Articular chondrocyte of knee joint (primary cell): ENCODE results near the gene GCC1. TPM values are rescaled to one million over a fixed set of nuclear protein-coding genes. Genes with fewer than 3 reads are reported as not detected.

Experiments used
- total RNA-seq: library from RNA; depleted of rRNA; stranded (reverse); fragments of >200 nt; gene quantifications from 2 replicates; pipeline ENCODE4 v1.2.3, GENCODE V29; 2012

GCC1 gene
- total RNA-seq, result 19.2 and 22.3 TPM in 2 replicates

DNA sequence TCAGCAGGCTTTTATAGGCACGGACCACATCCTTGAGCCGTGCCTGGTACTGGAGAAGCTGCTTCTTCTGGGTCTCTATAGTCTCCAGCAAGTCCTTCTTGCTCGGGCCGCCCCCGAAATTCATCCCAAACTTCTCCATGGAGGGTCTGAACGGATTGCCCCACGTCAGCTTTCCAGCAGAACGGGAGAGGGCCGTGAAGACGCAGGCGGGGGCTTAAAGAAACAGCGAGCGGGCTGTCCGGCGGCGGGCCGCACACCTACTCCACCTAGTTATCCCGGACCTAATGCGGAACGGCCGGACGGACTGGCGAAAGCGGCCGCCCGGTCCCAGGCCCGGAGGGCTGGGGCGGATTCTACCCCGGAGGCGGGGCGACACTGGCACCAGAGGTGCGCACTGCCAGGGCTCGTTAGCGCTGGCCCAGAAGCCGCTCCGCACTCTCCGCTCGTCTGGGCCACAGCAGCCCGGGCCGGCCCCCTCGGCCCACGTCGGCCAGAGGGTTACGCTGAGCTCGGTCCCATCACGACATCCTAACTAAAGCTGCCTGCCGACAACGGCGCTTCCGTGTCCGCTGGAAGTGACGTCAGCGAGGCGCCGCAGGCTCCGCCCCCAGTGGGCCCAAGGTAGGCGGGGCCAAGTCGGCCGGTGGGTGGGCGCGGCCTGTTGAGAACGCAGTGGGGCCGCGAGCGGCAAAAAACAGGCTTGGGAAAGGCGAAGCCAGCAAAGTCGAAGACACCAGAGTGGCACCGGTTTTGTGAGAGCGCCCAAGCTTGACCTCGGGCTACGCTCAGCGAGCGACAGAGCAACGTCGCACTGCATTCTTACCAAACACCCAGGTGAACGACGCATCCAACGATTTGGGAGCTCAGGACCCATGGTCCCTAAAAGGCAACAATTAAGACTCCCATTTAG lies at the start of gene GCC1:
TSS of gene GCC1 (minus strand) at position 553 of the 910 bp plus-strand sequence. CDS start at position 139, 414 bp downstream.

GRCh38 chr7:127618042-127618441 lies 32.6 kb upstream of the GCC1 start, which contains the start of gene PAX4:
Gene PAX4, minus strand, starts transcription at chr7:127618142. Its CDS starts 2,214 bp downstream, at chr7:127615928.

DNA sequence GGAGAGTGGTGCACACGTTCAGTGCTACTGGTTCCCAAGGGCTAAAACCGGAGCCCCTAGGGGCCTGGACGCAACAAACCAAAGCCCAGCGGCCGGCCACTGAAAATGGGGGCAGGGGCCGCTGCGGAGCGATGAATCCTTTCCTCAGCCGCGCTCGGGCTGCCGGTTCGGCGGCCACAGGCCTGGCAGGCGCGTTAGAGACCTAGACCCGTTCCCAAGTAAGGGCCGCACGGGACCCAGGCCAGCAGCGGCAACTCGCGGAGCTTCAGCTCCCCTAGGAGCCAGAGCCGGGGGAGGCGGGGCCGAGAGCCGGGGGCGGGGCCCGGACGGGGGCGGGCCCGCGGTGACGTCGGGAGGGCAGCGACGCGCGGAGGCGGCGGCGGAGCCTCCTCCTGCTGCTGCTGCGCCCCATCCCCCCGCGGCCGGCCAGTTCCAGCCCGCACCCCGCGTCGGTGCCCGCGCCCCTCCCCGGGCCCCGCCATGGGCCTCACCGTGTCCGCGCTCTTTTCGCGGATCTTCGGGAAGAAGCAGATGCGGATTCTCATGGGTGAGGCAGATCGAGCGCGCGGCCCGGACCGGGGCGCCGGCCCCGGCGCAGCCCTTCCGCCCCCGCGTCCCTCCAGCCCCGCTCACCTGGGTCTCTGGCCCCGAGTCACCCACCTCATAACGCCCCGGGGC lies 2.8 kb upstream of the GCC1 start, which contains the start of gene ARF5:
TSS of gene ARF5 (plus strand) at position 393 of the 678 bp plus-strand sequence. CDS start at position 481, 88 bp downstream.

Other genes with a start within 250 kb of the GCC1 start
- 26.0 and 30.1 TPM in 2 replicates for gene ZNF800, start 192.9 kb downstream of the GCC1 start, total RNA-seq
- gene ARF5, start 2.8 kb upstream of the GCC1 start, total RNA-seq, result 147 and 155 TPM in 2 replicates
- gene FSCN3, start 8.1 kb upstream of the GCC1 start, total RNA-seq, result 2.7 and 3.1 TPM in 2 replicates
- not detected in 2 replicates for gene PAX4, start 32.5 kb upstream of the GCC1 start, total RNA-seq
- gene SND1, start 66.6 kb upstream of the GCC1 start, total RNA-seq, result 226 and 252 TPM in 2 replicates